NB4 (cell line): Measurements from ENCODE around the gene CADM2.

Experiments used
- CTCF ChIP-seq: IDR thresholded peaks from one replicate; pipeline ENCODE4 v1.5.1; 2012; ENCODE audit warnings: low read depth, low read length
- MAX ChIP-seq: IDR thresholded peaks from 2 replicates; pipeline ENCODE4 v1.6.1; 2011; ENCODE audit warnings: low read depth, low read length
- MYC ChIP-seq: IDR thresholded peaks from 2 replicates; pipeline ENCODE4 v1.6.1; 2011; ENCODE audit warnings: low read depth, low read length
- POLR2A ChIP-seq: IDR thresholded peaks from 2 replicates; pipeline ENCODE4 v1.6.1; 2011; ENCODE audit warnings: mild to moderate bottlenecking; ENCODE audit not compliant: insufficient read length; ENCODE audit errors: extremely low read depth

- TF ChIP-seq CTCF (peak; percentile 53), POLR2A (no peak), MAX (no peak), MYC (0 out of 2 replicates have a peak, but pooled peaks have one; percentile 19)
These were observed 384.1 kb downstream of the CADM2 start for GRCh38 chr3:85342915-85343314.
